HepG2 (cell line): ENCODE results near the gene FAM78B.

Source experiments
- POLR2A ChIP-seq, 2 experiments: IDR thresholded peaks; 2 replicates each; pipeline ENCODE4 v1.6.1; 2011; ENCODE audit warnings: low read depth in 2 of 2, low read length in 2 of 2, mild to moderate bottlenecking in 1 of 2, moderate library complexity in 1 of 2; ENCODE audit not compliant: insufficient read depth in 1 of 2
- ZNF350 ChIP-seq: sonication (generic); formaldehyde crosslinking; IDR thresholded peaks from 2 replicates; pipeline ENCODE4 v1.4.0; 2020; ENCODE audit warnings: mild to moderate bottlenecking, low read depth, missing genetic modification reagents, borderline replicate concordance
- ZNF431 ChIP-seq: sonication (generic); formaldehyde crosslinking; IDR thresholded peaks from 2 replicates; pipeline ENCODE4 v1.9.0; 2022; ENCODE audit warnings: missing genetic modification reagents, low read depth, mild to moderate bottlenecking, borderline replicate concordance
- ZNF749 ChIP-seq: sonication (generic); formaldehyde crosslinking; IDR thresholded peaks from 2 replicates; pipeline ENCODE4 v1.8.0; 2022; ENCODE audit warnings: mild to moderate bottlenecking, missing genetic modification reagents, moderate library complexity, borderline replicate concordance
- TF ChIP-seq, protein P1 (sequence below): sonication (generic); formaldehyde crosslinking; conservative IDR thresholded peaks from 2 replicates; pipeline ENCODE4 v1.4.0; 2020; ENCODE audit warnings: missing genetic modification reagents
- TF ChIP-seq, protein P2 (sequence below): sonication (generic); formaldehyde crosslinking; IDR thresholded peaks from 2 replicates; pipeline ENCODE4 v1.5.0; 2020; ENCODE audit warnings: missing genetic modification reagents
- TF ChIP-seq, protein P3 (sequence below): sonication (generic); formaldehyde crosslinking; IDR thresholded peaks from 2 replicates; pipeline ENCODE4 v1.5.0; 2020; ENCODE audit warnings: mild to moderate bottlenecking, missing genetic modification reagents, moderate library complexity
- TF ChIP-seq, protein P4 (sequence below): sonication (generic); formaldehyde crosslinking; IDR thresholded peaks from 2 replicates; pipeline ENCODE4 v1.5.0; 2020; ENCODE audit warnings: missing genetic modification reagents

DNA sequence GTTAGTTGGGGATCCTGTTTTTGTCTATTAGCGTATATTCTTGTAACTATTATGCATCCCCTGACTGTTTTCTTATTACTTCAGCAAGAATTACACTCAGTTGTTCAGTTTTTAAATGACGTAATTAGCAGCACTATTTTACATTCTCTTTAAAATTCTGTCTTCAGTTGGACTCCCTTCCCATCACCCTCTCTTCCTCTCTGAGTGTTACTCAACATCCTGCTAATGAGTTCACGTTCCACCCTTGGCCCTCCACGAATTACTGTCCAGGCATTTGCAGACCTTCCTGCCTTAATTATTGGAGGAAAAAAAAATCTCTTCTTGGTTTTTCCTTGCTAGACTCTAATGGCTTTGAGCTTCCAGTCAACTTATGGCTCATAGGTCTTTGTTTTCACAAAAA is 23.6 kb upstream of the FAM78B start:
- TF ChIP-seq ZNF431 (CRISPR knock-in tag) (no peak), POLR2A (IDR thresholded peaks at IDR 0.05; ENCODE audit: insufficient read depth in 1 of 2, low read depth in 2 of 2, low read length in 2 of 2) (no peak), ZNF749 (no peak), ZNF350 (CRISPR knock-in tag) (no peak)
- TF ChIP-seq, protein P1, sequence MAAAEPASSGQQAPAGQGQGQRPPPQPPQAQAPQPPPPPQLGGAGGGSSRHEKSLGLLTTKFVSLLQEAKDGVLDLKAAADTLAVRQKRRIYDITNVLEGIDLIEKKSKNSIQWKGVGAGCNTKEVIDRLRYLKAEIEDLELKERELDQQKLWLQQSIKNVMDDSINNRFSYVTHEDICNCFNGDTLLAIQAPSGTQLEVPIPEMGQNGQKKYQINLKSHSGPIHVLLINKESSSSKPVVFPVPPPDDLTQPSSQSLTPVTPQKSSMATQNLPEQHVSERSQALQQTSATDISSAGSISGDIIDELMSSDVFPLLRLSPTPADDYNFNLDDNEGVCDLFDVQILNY (CRISPR knock-in tag): no peak
- TF ChIP-seq, protein P2, sequence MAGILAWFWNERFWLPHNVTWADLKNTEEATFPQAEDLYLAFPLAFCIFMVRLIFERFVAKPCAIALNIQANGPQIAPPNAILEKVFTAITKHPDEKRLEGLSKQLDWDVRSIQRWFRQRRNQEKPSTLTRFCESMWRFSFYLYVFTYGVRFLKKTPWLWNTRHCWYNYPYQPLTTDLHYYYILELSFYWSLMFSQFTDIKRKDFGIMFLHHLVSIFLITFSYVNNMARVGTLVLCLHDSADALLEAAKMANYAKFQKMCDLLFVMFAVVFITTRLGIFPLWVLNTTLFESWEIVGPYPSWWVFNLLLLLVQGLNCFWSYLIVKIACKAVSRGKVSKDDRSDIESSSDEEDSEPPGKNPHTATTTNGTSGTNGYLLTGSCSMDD (CRISPR knock-in tag): no peak
- TF ChIP-seq, protein P3, sequence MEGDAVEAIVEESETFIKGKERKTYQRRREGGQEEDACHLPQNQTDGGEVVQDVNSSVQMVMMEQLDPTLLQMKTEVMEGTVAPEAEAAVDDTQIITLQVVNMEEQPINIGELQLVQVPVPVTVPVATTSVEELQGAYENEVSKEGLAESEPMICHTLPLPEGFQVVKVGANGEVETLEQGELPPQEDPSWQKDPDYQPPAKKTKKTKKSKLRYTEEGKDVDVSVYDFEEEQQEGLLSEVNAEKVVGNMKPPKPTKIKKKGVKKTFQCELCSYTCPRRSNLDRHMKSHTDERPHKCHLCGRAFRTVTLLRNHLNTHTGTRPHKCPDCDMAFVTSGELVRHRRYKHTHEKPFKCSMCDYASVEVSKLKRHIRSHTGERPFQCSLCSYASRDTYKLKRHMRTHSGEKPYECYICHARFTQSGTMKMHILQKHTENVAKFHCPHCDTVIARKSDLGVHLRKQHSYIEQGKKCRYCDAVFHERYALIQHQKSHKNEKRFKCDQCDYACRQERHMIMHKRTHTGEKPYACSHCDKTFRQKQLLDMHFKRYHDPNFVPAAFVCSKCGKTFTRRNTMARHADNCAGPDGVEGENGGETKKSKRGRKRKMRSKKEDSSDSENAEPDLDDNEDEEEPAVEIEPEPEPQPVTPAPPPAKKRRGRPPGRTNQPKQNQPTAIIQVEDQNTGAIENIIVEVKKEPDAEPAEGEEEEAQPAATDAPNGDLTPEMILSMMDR (CRISPR knock-in tag): no peak
- TF ChIP-seq, protein P4, sequence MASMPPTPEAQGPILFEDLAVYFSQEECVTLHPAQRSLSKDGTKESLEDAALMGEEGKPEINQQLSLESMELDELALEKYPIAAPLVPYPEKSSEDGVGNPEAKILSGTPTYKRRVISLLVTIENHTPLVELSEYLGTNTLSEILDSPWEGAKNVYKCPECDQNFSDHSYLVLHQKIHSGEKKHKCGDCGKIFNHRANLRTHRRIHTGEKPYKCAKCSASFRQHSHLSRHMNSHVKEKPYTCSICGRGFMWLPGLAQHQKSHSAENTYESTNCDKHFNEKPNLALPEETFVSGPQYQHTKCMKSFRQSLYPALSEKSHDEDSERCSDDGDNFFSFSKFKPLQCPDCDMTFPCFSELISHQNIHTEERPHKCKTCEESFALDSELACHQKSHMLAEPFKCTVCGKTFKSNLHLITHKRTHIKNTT (CRISPR knock-in tag): no peak
